HepG2 (cell line): ENCODE measurements around the gene SGTB. TPM values are rescaled to one million over a fixed set of nuclear protein-coding genes. Genes with fewer than 3 reads are reported as not detected.

Source experiments
- ATAC-seq: fragments of 200-7000 bp; cut with Tn5 transposase; 3 replicates; pipeline ENCODE4 v1.9.1; 2020; ENCODE audit warnings: mild to moderate bottlenecking, moderate library complexity
- BruUV-seq: library from RNA; stranded (reverse); fragments of 400-500 nt; replicated peaks from 2 replicates; lab custom pipeline; 2021; lab: Mats Ljungman, UMichigan
- CTCF ChIA-PET: fragments of 300-600 bp; formaldehyde crosslinking; extraction: SDS; loops from one replicate; lab custom pipeline; 2021; ENCODE audit warnings: low total read pairs, inconsistent platforms, low intra/inter-chr PET ratio; lab: Yijun Ruan, JAX
- POLR2A ChIA-PET: fragments of 350-600 bp; sonication (Branson Sonifier 250); formaldehyde crosslinking; loops from one replicate; lab custom pipeline; 2020; ENCODE audit warnings: antibody characterized with exemption, inconsistent platforms; lab: Yijun Ruan, JAX
- DNase-seq: peaks from one replicate; pipeline ENCODE4 v3.0.0-alpha.2; 2015; ENCODE audit warnings: low spot score
- FAIRE-seq: peaks from 3 replicates; lab custom pipeline; 2011; peaks lifted over from hg19 to GRCh38; lab: Jason Lieb, UNC
- H2AFZ ChIP-seq: one replicate; pipeline ENCODE4 v1.6.1; 2011; ENCODE audit warnings: low read length, inconsistent platforms
- H3K27ac ChIP-seq: fragments of 300-600 bp; 3 replicates; pipeline ENCODE4 v1.8.0; 2011; ENCODE audit warnings: mixed run types, mild to moderate bottlenecking, mixed read lengths, low read length, inconsistent platforms; ENCODE audit not compliant: insufficient read depth; ENCODE audit errors: extremely low read length
- H3K27me3 ChIP-seq, 2 experiments: fragments of 200-600 bp in 1 of 2; 2 replicates in 1 of 2; 3 replicates in 1 of 2; pipeline versions ENCODE4 v1.6.0 to v1.8.0; 2011; ENCODE audit warnings: low read length in 2 of 2, mild to moderate bottlenecking in 2 of 2, moderate library complexity in 2 of 2, inconsistent platforms in 1 of 2; ENCODE audit not compliant: insufficient read depth in 2 of 2, control insufficient read depth in 1 of 2
- H3K36me3 ChIP-seq, 2 experiments: fragments of 200-600 bp in 1 of 2; replicated peaks in 1 of 2; 2 replicates in 1 of 2; 3 replicates in 1 of 2; pipeline versions ENCODE4 v1.5.1 to v1.8.0; 2011; ENCODE audit warnings: low read length in 2 of 2, inconsistent platforms in 1 of 2; ENCODE audit not compliant: insufficient read depth in 2 of 2, control insufficient read depth in 1 of 2
- H3K4me1 ChIP-seq: 2 replicates; pipeline ENCODE4 v1.5.1; 2012; ENCODE audit warnings: low read length, inconsistent platforms; ENCODE audit not compliant: insufficient read depth
- H3K4me2 ChIP-seq: 2 replicates; pipeline ENCODE4 v1.6.0; 2011; ENCODE audit warnings: low read depth, low read length, inconsistent platforms
- H3K4me3 ChIP-seq, 3 experiments: fragments of 200-600 bp in 1 of 3; sonication (generic), shearing (Covaris generic) in 1 of 3; replicated peaks in 1 of 3; 2 replicates each; pipeline ENCODE4 v1.5.1; 2011 to 2016; ENCODE audit warnings: low read length in 3 of 3, inconsistent platforms in 2 of 3, low read depth in 2 of 3, mild to moderate bottlenecking in 2 of 3, control low read depth in 1 of 3, mixed read lengths in 1 of 3; ENCODE audit not compliant: insufficient read depth in 1 of 3
- H3K79me2 ChIP-seq: one replicate; pipeline ENCODE4 v1.6.1; 2011; ENCODE audit warnings: low read length, inconsistent platforms; ENCODE audit not compliant: insufficient read depth
- H3K9ac ChIP-seq: 2 replicates; pipeline ENCODE4 v1.6.0; 2011; ENCODE audit warnings: mild to moderate bottlenecking, low read depth, low read length, inconsistent platforms; ENCODE audit not compliant: insufficient read depth
- H3K9me3 ChIP-seq: 2 replicates; pipeline ENCODE4 v1.5.1; 2012; ENCODE audit warnings: mild to moderate bottlenecking, low read length
- H4K20me1 ChIP-seq: 2 replicates; pipeline ENCODE4 v1.6.0; 2011; ENCODE audit warnings: inconsistent platforms, mild to moderate bottlenecking, low read length, moderate library complexity; ENCODE audit not compliant: insufficient read depth
- BCL3 ChIP-seq: sonication (generic); formaldehyde crosslinking; IDR thresholded peaks from 2 replicates; pipeline ENCODE4 v1.5.1; 2020; ENCODE audit warnings: mild to moderate bottlenecking, missing genetic modification reagents, moderate library complexity
- IKZF5 ChIP-seq: IDR thresholded peaks from 2 replicates; pipeline ENCODE4 v1.6.1; 2018; ENCODE audit warnings: missing genetic modification reagents, mild to moderate bottlenecking, missing compliant biosample characterization
- SAP130 ChIP-seq: IDR thresholded peaks from 2 replicates; pipeline ENCODE4 v1.6.1; 2016; ENCODE audit warnings: low read depth
- SMC3 ChIP-seq: IDR thresholded peaks from 2 replicates; pipeline ENCODE4 v1.6.1; 2011; ENCODE audit warnings: low read length, improper control_type of control experiment
- ZNF205 ChIP-seq: IDR thresholded peaks from 2 replicates; pipeline ENCODE4 v1.6.1; 2018; ENCODE audit warnings: missing biosample characterization, missing genetic modification reagents
- ZNF407 ChIP-seq: sonication (generic); formaldehyde crosslinking; IDR thresholded peaks from one replicate; pipeline ENCODE4 v1.5.1; 2020; ENCODE audit warnings: mild to moderate bottlenecking, missing genetic modification reagents; ENCODE audit errors: not compliant biosample characterization
- WGBS: methylation state at CpG from one replicate; pipeline ENCODE4 v1.1.6; 2017; ENCODE audit warnings: low lambda C conversion rate; 5-methylcytosine and 5-hydroxymethylcytosine counted together
- in situ Hi-C: cut with HindIII; loops from 2 replicates; pipeline ENCODE4 v1.10.0; 2017; ENCODE audit warnings: low pct_unique_long_range_greater_than_20kb; ENCODE audit not compliant: extremely low pct_ligation_motif_present
- intact Hi-C: fragments of 100-400 bp; cut with micrococcal nuclease; formaldehyde crosslinking; loops from one replicate; pipeline ENCODE4 v1.10.0; 2022; ENCODE audit not compliant: unreplicated experiment
- polyA plus RNA-seq, 8 experiments: library from polyadenylated mRNA; depleted of rRNA in 3 of 8; stranded (reverse) in 7 of 8; unstranded in 1 of 8; fragments of >200 nt; fragmentation: Illumina TruSeq in 4 of 8; extraction: Trizol in 4 of 8; gene quantifications; 2 replicates each; pipeline versions ENCODE4 v1.2.1 to v1.2.3, GENCODE V29; 2011 to 2016; ENCODE audit warnings: low read depth in 4 of 8, missing spikeins in 1 of 8, mixed read lengths in 1 of 8; ENCODE audit not compliant: insufficient read depth in 1 of 8
- total RNA-seq, 5 experiments: library from RNA; depleted of rRNA; stranded (reverse); fragments of >200 nt; fragmentation: Illumina TruSeq; extraction: Trizol; gene quantifications; 2 replicates each; pipeline ENCODE4 v1.2.3, GENCODE V29; 2016; ENCODE audit warnings: low read depth in 1 of 5
- TF ChIP-seq, protein P1 (sequence below): IDR thresholded peaks from 2 replicates; pipeline ENCODE4 v1.6.1; 2016; ENCODE audit warnings: low read depth, borderline replicate concordance
- TF ChIP-seq, protein P2 (sequence below): sonication (generic); formaldehyde crosslinking; IDR thresholded peaks from 2 replicates; pipeline ENCODE4 v1.5.0; 2020; ENCODE audit warnings: mild to moderate bottlenecking, missing genetic modification reagents, moderate library complexity
- TF ChIP-seq, protein P3 (sequence below): IDR thresholded peaks from 2 replicates; pipeline ENCODE4 v1.6.1; 2016; ENCODE audit warnings: missing genetic modification reagents, missing compliant biosample characterization

SGTB gene
- total and polyA plus RNA-seq, 2 of the 13 experiments (the other 11 are each of a cell fraction or from before 2014, with no cell fraction given), result 5.2 to 11.2 TPM

- in situ Hi-C loops (no loop called here), intact Hi-C loops (loop anchor here (5.0 kb wide), 2 partner anchors 185 to 480 kb away; partner anchors contain the start of gene ERBIN)
- no peak overlapping the region for H2AFZ ChIP-seq
- ATAC-seq (peak; percentile 66), FAIRE-seq (no peak), DNase-seq (peak; percentile 40)
- no peak overlapping the region for H3K27ac ChIP-seq
- no peaks in the 10 kb centered on the region for H3K36me3 ChIP-seq
- no peak overlapping the region for H3K9ac ChIP-seq
- peaks cover 48% of the 10 kb centered on the region for H3K79me2 ChIP-seq
- H4K20me1 ChIP-seq, result peaks cover 3% of the 10 kb centered on the region; the same call in 1 of the 2 replicates
- no peak overlapping the region for H3K4me3 ChIP-seq
- H3K4me1 ChIP-seq, result no peaks in the 10 kb centered on the region
- no peaks in the 10 kb centered on the region for H3K9me3 ChIP-seq
- H3K27me3 ChIP-seq, result no peaks in the 10 kb centered on the region
- POLR2A ChIA-PET, result no interaction called here
- BruUV-seq, result no TSS peak
- H3K4me2 ChIP-seq, result no peak overlapping the region
- WGBS, result 37% methylated on average over 4 of the region's 4 CpGs
- CTCF ChIA-PET, result no interaction called here
- TF ChIP-seq, protein P1, sequence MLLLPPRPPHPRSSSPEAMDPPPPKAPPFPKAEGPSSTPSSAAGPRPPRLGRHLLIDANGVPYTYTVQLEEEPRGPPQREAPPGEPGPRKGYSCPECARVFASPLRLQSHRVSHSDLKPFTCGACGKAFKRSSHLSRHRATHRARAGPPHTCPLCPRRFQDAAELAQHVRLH (CRISPR knock-in tag), result no peak
- TF ChIP-seq ZNF205 (CRISPR knock-in tag) (no peak), SAP130 (CRISPR knock-in tag) (no peak), BCL3 (CRISPR knock-in tag) (no peak), IKZF5 (CRISPR knock-in tag) (no peak), SMC3 (peak; percentile 53), ZNF407 (no peak)
- TF ChIP-seq, protein P2, sequence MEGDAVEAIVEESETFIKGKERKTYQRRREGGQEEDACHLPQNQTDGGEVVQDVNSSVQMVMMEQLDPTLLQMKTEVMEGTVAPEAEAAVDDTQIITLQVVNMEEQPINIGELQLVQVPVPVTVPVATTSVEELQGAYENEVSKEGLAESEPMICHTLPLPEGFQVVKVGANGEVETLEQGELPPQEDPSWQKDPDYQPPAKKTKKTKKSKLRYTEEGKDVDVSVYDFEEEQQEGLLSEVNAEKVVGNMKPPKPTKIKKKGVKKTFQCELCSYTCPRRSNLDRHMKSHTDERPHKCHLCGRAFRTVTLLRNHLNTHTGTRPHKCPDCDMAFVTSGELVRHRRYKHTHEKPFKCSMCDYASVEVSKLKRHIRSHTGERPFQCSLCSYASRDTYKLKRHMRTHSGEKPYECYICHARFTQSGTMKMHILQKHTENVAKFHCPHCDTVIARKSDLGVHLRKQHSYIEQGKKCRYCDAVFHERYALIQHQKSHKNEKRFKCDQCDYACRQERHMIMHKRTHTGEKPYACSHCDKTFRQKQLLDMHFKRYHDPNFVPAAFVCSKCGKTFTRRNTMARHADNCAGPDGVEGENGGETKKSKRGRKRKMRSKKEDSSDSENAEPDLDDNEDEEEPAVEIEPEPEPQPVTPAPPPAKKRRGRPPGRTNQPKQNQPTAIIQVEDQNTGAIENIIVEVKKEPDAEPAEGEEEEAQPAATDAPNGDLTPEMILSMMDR (CRISPR knock-in tag), result peak; percentile 65
- TF ChIP-seq, protein P3, sequence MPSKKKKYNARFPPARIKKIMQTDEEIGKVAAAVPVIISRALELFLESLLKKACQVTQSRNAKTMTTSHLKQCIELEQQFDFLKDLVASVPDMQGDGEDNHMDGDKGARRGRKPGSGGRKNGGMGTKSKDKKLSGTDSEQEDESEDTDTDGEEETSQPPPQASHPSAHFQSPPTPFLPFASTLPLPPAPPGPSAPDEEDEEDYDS (CRISPR knock-in tag), result no peak
Observed at GRCh38 chr5:65742565-65743231, 20.8 kb upstream of the SGTB start.
